TTC549 (cell line): ENCODE results near the gene PRKAG2.

ENCODE experiments used
- FAIRE-seq: peaks from 2 replicates; lab custom pipeline; 2012; peaks lifted over from hg19 to GRCh38; lab: Jason Lieb, UNC

Gene PRKAG2

DNA sequence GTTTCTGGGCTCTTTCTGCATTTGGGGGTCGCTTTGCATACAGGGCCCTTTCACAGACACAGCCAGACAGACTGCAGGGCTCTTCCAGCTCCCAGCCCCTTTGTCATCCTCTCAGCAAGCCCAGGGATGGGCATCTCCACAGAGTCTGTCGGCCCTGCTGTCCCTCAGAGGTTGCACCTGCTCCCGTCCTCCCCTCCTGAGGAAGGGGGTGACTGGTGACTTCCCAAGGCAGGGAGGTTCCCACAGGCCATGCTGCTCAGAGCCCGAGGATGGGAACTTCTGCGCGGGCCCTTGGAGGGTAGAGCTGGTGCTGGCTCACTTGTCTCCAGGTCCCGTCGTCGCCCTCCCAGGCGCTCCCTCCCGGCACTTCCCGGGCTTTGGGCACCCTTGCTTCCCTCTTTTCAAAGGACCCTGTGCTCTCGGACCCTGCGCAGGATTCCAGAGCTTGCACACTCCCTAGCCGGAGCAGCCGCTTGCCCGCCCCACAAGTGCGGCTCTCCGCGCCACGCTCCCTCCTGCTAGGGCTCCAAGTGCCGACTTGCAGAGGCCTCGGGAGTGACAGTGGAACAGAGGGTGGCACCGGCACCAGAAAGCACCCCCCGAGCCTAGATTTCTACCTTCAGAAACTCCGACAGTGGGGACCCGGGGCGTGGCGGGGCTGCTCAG is 152.5 kb downstream of the PRKAG2 start:
- FAIRE-seq, result no peak

- no peak for FAIRE-seq
Observed at GRCh38 chr7:151723321-151723720, 153.6 kb downstream of the PRKAG2 start.

DNA sequence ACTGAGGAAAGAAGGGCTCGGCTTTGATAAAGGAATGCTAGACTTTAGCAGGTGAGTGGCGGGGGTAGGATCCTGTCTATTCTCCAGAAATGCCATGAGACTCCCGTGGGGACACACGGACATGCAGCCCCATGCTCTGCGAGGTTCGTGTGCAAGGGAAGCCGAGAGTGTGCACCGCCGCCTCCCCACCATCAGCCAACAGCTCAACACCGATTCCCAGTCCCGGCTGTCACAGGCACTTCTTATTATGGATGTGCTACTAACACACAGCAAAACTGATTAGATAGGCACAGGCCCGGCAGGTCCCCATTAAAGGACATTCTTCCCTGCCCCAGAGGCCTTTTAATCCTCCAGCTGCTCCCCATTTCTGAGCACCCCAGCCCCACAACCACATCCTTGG is 154.4 kb downstream of the PRKAG2 start:
- FAIRE-seq, result no peak

DNA sequence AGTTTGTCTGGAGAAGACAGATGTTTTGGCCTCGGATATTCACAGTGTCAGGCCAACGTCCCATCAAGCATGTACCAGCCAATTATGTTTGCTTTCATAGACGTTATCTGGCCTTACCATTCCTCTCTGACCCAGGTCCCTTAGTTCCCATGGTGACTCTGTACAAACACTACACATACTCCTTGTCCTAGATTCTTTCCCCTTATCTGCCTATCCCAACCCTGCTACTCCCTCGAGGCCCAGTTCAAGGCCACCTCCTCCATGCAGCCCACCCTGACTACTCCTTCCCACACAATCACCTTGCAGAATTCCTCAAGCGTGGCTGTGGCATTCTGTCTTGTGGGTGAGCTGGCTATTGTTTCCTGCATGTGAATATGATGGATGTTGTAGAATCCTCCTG is 155.2 kb downstream of the PRKAG2 start:
- FAIRE-seq, result no peak

GRCh38 chr7:151721236-151721635 is 155.7 kb downstream of the PRKAG2 start:
- no peak for FAIRE-seq

DNA sequence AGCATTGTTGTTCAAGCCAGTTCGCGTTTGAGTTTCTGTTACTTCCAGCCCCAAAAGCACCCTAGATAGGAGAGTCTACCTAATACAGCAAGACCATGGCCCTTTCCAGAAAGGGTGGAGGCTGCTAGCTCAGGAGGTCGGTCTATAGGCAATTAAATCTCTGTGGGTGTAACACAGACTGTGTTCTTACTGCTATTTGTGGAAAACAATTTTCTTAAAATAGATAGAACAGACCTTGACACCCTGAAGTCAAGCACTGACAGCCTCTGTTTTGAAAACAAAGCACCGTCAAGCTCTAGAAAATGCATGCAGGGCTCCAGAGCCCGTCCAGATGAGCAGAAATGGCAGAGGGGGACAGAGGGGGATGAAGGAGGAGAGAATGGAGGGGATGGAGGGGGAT is 156.6 kb downstream of the PRKAG2 start:
- FAIRE-seq, result no peak

GRCh38 chr7:151719897-151720242 is 157.0 kb downstream of the PRKAG2 start:
- no peak for FAIRE-seq

- FAIRE-seq, result no peak
Observed at GRCh38 chr7:151719031-151719896, 157.7 kb downstream of the PRKAG2 start.

DNA sequence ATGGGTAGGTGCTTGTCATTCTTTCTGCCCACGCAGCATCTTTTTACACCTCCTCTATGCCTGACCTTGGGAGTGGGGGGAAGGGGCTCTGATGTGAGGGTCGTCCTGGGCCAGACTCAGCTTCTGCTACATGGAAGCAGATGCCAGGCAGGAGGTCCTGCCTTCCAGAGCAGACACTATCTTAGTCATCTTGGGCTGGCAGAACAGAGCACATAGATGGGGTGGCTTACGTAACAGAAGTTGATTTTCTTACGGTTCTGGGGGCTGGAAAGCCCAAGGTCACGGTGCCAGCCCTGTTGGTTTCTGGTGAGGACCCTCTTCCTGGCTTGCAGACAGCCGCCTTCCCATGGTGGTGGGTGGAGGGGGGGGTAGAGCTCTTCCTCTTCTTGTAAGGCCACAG is 159.0 kb downstream of the PRKAG2 start:
- no peak for FAIRE-seq

DNA sequence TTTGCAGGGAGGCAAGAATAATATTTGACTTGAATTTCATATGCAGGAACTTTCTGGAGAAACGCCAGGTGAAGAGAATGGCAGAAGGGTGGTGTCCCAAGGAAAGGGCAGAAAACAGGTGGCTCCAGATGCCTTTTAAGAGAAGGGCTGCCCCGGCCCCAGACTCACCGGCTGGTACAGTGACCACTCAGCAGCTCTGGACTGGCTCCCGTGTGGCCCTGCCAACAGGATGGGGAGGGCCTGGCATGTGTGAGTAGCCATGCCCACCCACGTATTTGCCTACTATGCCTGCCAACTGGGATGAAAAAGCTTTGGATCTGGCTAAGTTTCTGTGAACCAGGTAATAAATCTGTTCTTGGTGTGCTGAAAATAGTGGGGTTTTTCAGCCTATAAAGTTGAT is 159.5 kb downstream of the PRKAG2 start:
- no peak for FAIRE-seq

GRCh38 chr7:151716323-151716722 is 160.6 kb downstream of the PRKAG2 start:
- no peak for FAIRE-seq

DNA sequence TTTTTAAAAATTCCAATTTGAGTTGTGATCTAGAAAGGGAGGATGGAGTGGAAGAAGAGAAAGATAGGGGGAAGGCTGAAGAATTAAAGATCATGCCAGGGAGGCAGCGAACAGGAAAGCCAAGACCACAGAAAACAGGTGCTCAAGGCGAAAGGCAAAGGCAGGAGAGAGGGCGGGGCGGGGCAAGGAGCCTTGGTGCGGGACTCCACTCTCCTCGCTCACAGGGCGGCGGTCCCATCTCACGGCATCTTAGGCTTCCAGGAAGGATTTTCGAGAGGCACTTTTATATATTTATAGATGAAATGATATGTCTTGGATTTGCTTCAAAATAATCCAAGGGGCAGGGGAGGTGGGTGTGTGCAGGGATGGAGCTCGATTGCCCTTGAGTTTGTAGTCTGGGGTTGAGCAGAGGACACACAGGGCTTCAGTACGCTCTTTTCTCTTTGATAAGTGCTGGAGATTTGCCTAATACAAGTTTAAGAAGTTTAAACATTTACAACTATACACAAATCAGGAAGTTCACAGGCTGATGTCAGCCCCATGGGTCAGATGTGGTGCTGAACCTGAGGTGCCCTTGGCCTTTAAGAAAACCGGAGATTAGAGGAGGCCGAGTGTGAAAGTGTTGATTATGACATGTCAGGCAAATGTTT is 161.1 kb downstream of the PRKAG2 start:
- FAIRE-seq, result no peak

DNA sequence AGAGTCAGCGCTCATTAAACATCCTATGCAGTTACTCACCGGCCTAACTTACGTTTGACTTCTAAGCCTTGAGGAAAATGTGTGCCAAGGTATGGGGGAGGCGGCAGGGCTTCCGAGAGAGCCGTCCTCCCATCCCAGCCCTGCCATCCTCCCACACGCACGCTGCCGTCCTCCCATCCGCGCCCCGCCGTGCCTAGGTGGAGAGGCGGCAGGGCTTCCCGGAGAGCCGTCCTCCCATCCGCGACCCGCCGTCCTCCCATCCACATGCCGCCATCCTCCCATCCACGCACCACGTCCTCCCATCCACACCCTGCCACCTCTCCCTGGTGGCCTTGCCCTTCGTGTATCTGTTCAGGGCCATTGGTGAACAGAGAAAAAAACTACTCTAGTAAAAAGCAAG is 162.7 kb downstream of the PRKAG2 start:
- FAIRE-seq, result no peak

GRCh38 chr7:151712810-151713125 is 164.1 kb downstream of the PRKAG2 start:
- FAIRE-seq, result no peak

GRCh38 chr7:151711906-151712809 is 164.8 kb downstream of the PRKAG2 start:
- FAIRE-seq, result no peak

GRCh38 chr7:151711435-151711872 is 165.5 kb downstream of the PRKAG2 start:
- no peak for FAIRE-seq

- FAIRE-seq, result no peak
Observed at GRCh38 chr7:151710646-151711434, 166.1 kb downstream of the PRKAG2 start.

- no peak for FAIRE-seq
Observed at GRCh38 chr7:151710121-151710640, 166.7 kb downstream of the PRKAG2 start.

GRCh38 chr7:151709141-151710038 is 167.5 kb downstream of the PRKAG2 start:
- FAIRE-seq, result no peak

GRCh38 chr7:151708610-151709009 is 168.3 kb downstream of the PRKAG2 start:
- no peak for FAIRE-seq
